HepG2 (cell line): Measurements from ENCODE around the gene SCYL1. TPM values are rescaled to one million over a fixed set of nuclear protein-coding genes. Genes with fewer than 3 reads are reported as not detected.

Experiments used
- ATAC-seq: fragments of 200-7000 bp; cut with Tn5 transposase; 3 replicates; pipeline ENCODE4 v1.9.1; 2020; ENCODE audit warnings: mild to moderate bottlenecking, moderate library complexity
- BruUV-seq: library from RNA; stranded (reverse); fragments of 400-500 nt; replicated peaks from 2 replicates; lab custom pipeline; 2021; lab: Mats Ljungman, UMichigan
- CTCF ChIA-PET: fragments of 300-600 bp; formaldehyde crosslinking; extraction: SDS; loops from one replicate; lab custom pipeline; 2021; ENCODE audit warnings: low total read pairs, inconsistent platforms, low intra/inter-chr PET ratio; lab: Yijun Ruan, JAX
- POLR2A ChIA-PET: fragments of 350-600 bp; sonication (Branson Sonifier 250); formaldehyde crosslinking; loops from one replicate; lab custom pipeline; 2020; ENCODE audit warnings: antibody characterized with exemption, inconsistent platforms; lab: Yijun Ruan, JAX
- DNase-seq: peaks from one replicate; pipeline ENCODE4 v3.0.0-alpha.2; 2015; ENCODE audit warnings: low spot score
- FAIRE-seq: peaks from 3 replicates; lab custom pipeline; 2011; peaks lifted over from hg19 to GRCh38; lab: Jason Lieb, UNC
- H2AFZ ChIP-seq: one replicate; pipeline ENCODE4 v1.6.1; 2011; ENCODE audit warnings: low read length, inconsistent platforms
- H3K27ac ChIP-seq: fragments of 300-600 bp; 3 replicates; pipeline ENCODE4 v1.8.0; 2011; ENCODE audit warnings: mixed run types, mild to moderate bottlenecking, mixed read lengths, low read length, inconsistent platforms; ENCODE audit not compliant: insufficient read depth; ENCODE audit errors: extremely low read length
- H3K27me3 ChIP-seq, 2 experiments: fragments of 200-600 bp in 1 of 2; 2 replicates in 1 of 2; 3 replicates in 1 of 2; pipeline versions ENCODE4 v1.6.0 to v1.8.0; 2011; ENCODE audit warnings: low read length in 2 of 2, mild to moderate bottlenecking in 2 of 2, moderate library complexity in 2 of 2, inconsistent platforms in 1 of 2; ENCODE audit not compliant: insufficient read depth in 2 of 2, control insufficient read depth in 1 of 2
- H3K36me3 ChIP-seq, 2 experiments: fragments of 200-600 bp in 1 of 2; replicated peaks in 1 of 2; 2 replicates in 1 of 2; 3 replicates in 1 of 2; pipeline versions ENCODE4 v1.5.1 to v1.8.0; 2011; ENCODE audit warnings: low read length in 2 of 2, inconsistent platforms in 1 of 2; ENCODE audit not compliant: insufficient read depth in 2 of 2, control insufficient read depth in 1 of 2
- H3K4me1 ChIP-seq: 2 replicates; pipeline ENCODE4 v1.5.1; 2012; ENCODE audit warnings: low read length, inconsistent platforms; ENCODE audit not compliant: insufficient read depth
- H3K4me2 ChIP-seq: 2 replicates; pipeline ENCODE4 v1.6.0; 2011; ENCODE audit warnings: low read depth, low read length, inconsistent platforms
- H3K4me3 ChIP-seq, 3 experiments: fragments of 200-600 bp in 1 of 3; sonication (generic), shearing (Covaris generic) in 1 of 3; replicated peaks in 1 of 3; 2 replicates each; pipeline ENCODE4 v1.5.1; 2011 to 2016; ENCODE audit warnings: low read length in 3 of 3, inconsistent platforms in 2 of 3, low read depth in 2 of 3, mild to moderate bottlenecking in 2 of 3, control low read depth in 1 of 3, mixed read lengths in 1 of 3; ENCODE audit not compliant: insufficient read depth in 1 of 3
- H3K79me2 ChIP-seq: one replicate; pipeline ENCODE4 v1.6.1; 2011; ENCODE audit warnings: low read length, inconsistent platforms; ENCODE audit not compliant: insufficient read depth
- H3K9ac ChIP-seq: 2 replicates; pipeline ENCODE4 v1.6.0; 2011; ENCODE audit warnings: mild to moderate bottlenecking, low read depth, low read length, inconsistent platforms; ENCODE audit not compliant: insufficient read depth
- H3K9me3 ChIP-seq: 2 replicates; pipeline ENCODE4 v1.5.1; 2012; ENCODE audit warnings: mild to moderate bottlenecking, low read length
- H4K20me1 ChIP-seq: 2 replicates; pipeline ENCODE4 v1.6.0; 2011; ENCODE audit warnings: inconsistent platforms, mild to moderate bottlenecking, low read length, moderate library complexity; ENCODE audit not compliant: insufficient read depth
- CTCF ChIP-seq: sonication (generic); formaldehyde crosslinking; IDR thresholded peaks from 2 replicates; pipeline ENCODE4 v1.5.0; 2020; ENCODE audit warnings: mild to moderate bottlenecking, missing genetic modification reagents, moderate library complexity
- NR2C2 ChIP-seq: sonication (generic); formaldehyde crosslinking; IDR thresholded peaks from 2 replicates; pipeline ENCODE4 v1.4.0; 2020; ENCODE audit warnings: missing genetic modification reagents, mild to moderate bottlenecking, moderate library complexity, borderline replicate concordance
- RAD21 ChIP-seq: fragments of 450-650 bp; formaldehyde crosslinking; IDR thresholded peaks from 2 replicates; pipeline ENCODE4 v1.5.0; 2020; ENCODE audit warnings: mild to moderate bottlenecking
- SAP130 ChIP-seq: IDR thresholded peaks from 2 replicates; pipeline ENCODE4 v1.6.1; 2016; ENCODE audit warnings: low read depth
- SNAPC4 ChIP-seq: sonication (generic); formaldehyde crosslinking; IDR thresholded peaks from 2 replicates; pipeline ENCODE4 v1.4.0; 2020; ENCODE audit warnings: mild to moderate bottlenecking, missing genetic modification reagents
- STAG1 ChIP-seq: sonication (generic); formaldehyde crosslinking; IDR thresholded peaks from 2 replicates; pipeline ENCODE4 v1.4.0; 2020; ENCODE audit warnings: missing genetic modification reagents
- TAF1 ChIP-seq: sonication (generic); formaldehyde crosslinking; IDR thresholded peaks from 2 replicates; pipeline ENCODE4 v1.4.0; 2020; ENCODE audit warnings: missing genetic modification reagents
- XRCC5 ChIP-seq: fragments of 200-400 bp; formaldehyde crosslinking; optimal IDR thresholded peaks from 2 replicates; pipeline ENCODE3; 2017; ENCODE audit warnings: mild to moderate bottlenecking, low read length
- ZFX ChIP-seq: sonication (generic); formaldehyde crosslinking; IDR thresholded peaks from 2 replicates; pipeline ENCODE4 v1.4.0; 2020; ENCODE audit warnings: mild to moderate bottlenecking, low read depth, missing genetic modification reagents, moderate library complexity
- ZMAT3 ChIP-seq: sonication (generic); formaldehyde crosslinking; conservative IDR thresholded peaks from 2 replicates; pipeline ENCODE4 v1.7.0; 2021; ENCODE audit warnings: missing genetic modification reagents
- WGBS: methylation state at CpG from one replicate; pipeline ENCODE4 v1.1.6; 2017; ENCODE audit warnings: low lambda C conversion rate; 5-methylcytosine and 5-hydroxymethylcytosine counted together
- in situ Hi-C: cut with HindIII; loops from 2 replicates; pipeline ENCODE4 v1.10.0; 2017; ENCODE audit warnings: low pct_unique_long_range_greater_than_20kb; ENCODE audit not compliant: extremely low pct_ligation_motif_present
- intact Hi-C: fragments of 100-400 bp; cut with micrococcal nuclease; formaldehyde crosslinking; loops from one replicate; pipeline ENCODE4 v1.10.0; 2022; ENCODE audit not compliant: unreplicated experiment
- polyA plus RNA-seq, 8 experiments: library from polyadenylated mRNA; depleted of rRNA in 3 of 8; stranded (reverse) in 7 of 8; unstranded in 1 of 8; fragments of >200 nt; fragmentation: Illumina TruSeq in 4 of 8; extraction: Trizol in 4 of 8; gene quantifications; 2 replicates each; pipeline versions ENCODE4 v1.2.1 to v1.2.3, GENCODE V29; 2011 to 2016; ENCODE audit warnings: low read depth in 4 of 8, missing spikeins in 1 of 8, mixed read lengths in 1 of 8; ENCODE audit not compliant: insufficient read depth in 1 of 8
- total RNA-seq, 5 experiments: library from RNA; depleted of rRNA; stranded (reverse); fragments of >200 nt; fragmentation: Illumina TruSeq; extraction: Trizol; gene quantifications; 2 replicates each; pipeline ENCODE4 v1.2.3, GENCODE V29; 2016; ENCODE audit warnings: low read depth in 1 of 5

The SCYL1 gene
- total and polyA plus RNA-seq, 2 of the 13 experiments (the other 11 are each of a cell fraction or from before 2014, with no cell fraction given) = 65.9 to 103 TPM

- peaks cover 3 to 5% of the 10 kb centered on the region in 2 experiments; a peak in 2 of 5 replicates for H3K36me3 ChIP-seq
- in situ Hi-C loops = no loop called here
- no peak for FAIRE-seq
- no peak overlapping the region for H3K27ac ChIP-seq
- H3K4me3 ChIP-seq = peak overlapping the region; percentile 85 to 99 (median 95)
- no peaks in the 10 kb centered on the region; the same call in 1 of the 2 replicates for H4K20me1 ChIP-seq
- no peaks in the 10 kb centered on the region for H3K9me3 ChIP-seq
- H3K4me1 ChIP-seq = peaks cover 48% of the 10 kb centered on the region
- no peak for DNase-seq
- H3K9ac ChIP-seq = peak overlapping the region; percentile 88
- POLR2A ChIA-PET = interaction anchor here (0.8 to 2.5 kb wide), 5 partner anchors 12 to 45 kb away, joined by 3 to 34 read pairs (median 8); partner anchors contain the start of genes LTBP3 and PCNX3
- CTCF ChIA-PET = interaction anchor here (1.3 kb wide), 1 partner anchor 31 kb away, joined by 7 read pairs; no protein-coding TSS in a partner anchor
- no peak for ATAC-seq
- intact Hi-C loops = loop anchor here (2.0 kb wide), 1 partner anchor 31 kb away; no protein-coding TSS in a partner anchor
- peaks cover 23% of the 10 kb centered on the region for H3K79me2 ChIP-seq
- 64% methylated on average over 4 of the region's 9 CpGs for whole genome bisulfite sequencing
- no peaks in the 10 kb centered on the region; a peak in 1 of 5 replicates for H3K27me3 ChIP-seq
- BruUV-seq = no TSS peak
- H3K4me2 ChIP-seq = peak overlapping the region; percentile 92
- TF ChIP-seq ZFX = 0 out of 2 replicates have a peak, but pooled peaks have one; percentile 5
- TF ChIP-seq SAP130 (CRISPR knock-in tag) = no peak
- TF ChIP-seq XRCC5 = peak; percentile 3
- no peak overlapping the region for H2AFZ ChIP-seq
Measured at GRCh38 chr11:65571420-65571819, 46.5 kb downstream of the SCYL1 start.

GRCh38 chr11:65571940-65572339 lies 47.1 kb downstream of the SCYL1 start:
- H3K27ac ChIP-seq = no peak overlapping the region
- H3K4me1 ChIP-seq = peaks cover 54% of the 10 kb centered on the region
- H3K27me3 ChIP-seq = no peaks in the 10 kb centered on the region; a peak in 1 of 5 replicates
- H2AFZ ChIP-seq = no peak overlapping the region
- POLR2A ChIA-PET = interaction anchor here (0.6 to 1.8 kb wide), 4 partner anchors 11 to 43 kb away, joined by 3 to 8 read pairs (median 3); partner anchors contain the start of gene PCNX3
- ATAC-seq (no peak), FAIRE-seq (no peak), DNase-seq (no peak)
- H3K36me3 ChIP-seq = peaks cover 3 to 5% of the 10 kb centered on the region in 2 experiments; a peak in 2 of 5 replicates
- H3K9ac ChIP-seq = peak overlapping the region; percentile 88; the same call in 1 of the 2 replicates
- intact Hi-C loops = loop anchor here (2.0 kb wide), 1 partner anchor 31 kb away; no protein-coding TSS in a partner anchor
- CTCF ChIA-PET = interaction anchor here (1.3 kb wide), 1 partner anchor 31 kb away, joined by 7 read pairs; no protein-coding TSS in a partner anchor
- no TSS peak for BruUV-seq
- peaks cover 23% of the 10 kb centered on the region for H3K79me2 ChIP-seq
- peak overlapping the region; percentile 92 for H3K4me2 ChIP-seq
- peak overlapping the region in 1 of 3 experiments; percentile 99; a peak in 3 of 6 replicates for H3K4me3 ChIP-seq
- whole genome bisulfite sequencing = 74% methylated on average over 11 of the region's 11 CpGs
- no peaks in the 10 kb centered on the region for H3K9me3 ChIP-seq
- in situ Hi-C loops = no loop called here
- H4K20me1 ChIP-seq = no peaks in the 10 kb centered on the region; the same call in 1 of the 2 replicates
- TF ChIP-seq XRCC5 (peak; percentile 5), STAG1 (CRISPR knock-in tag) (peak; percentile 61), TAF1 (CRISPR knock-in tag) (no peak), SNAPC4 (CRISPR knock-in tag) (no peak), CTCF (CRISPR knock-in tag) (peak; percentile 60), NR2C2 (no peak), RAD21 (CRISPR knock-in tag) (0 out of 2 replicates have a peak, but pooled peaks have one; percentile 21), ZMAT3 (CRISPR knock-in tag) (0 out of 2 replicates have a peak, but pooled peaks have one; percentile 36), ZFX (0 out of 2 replicates have a peak, but pooled peaks have one; percentile 23)
